ENCODE data around the gene PAX9. TPM values are rescaled to one million over a fixed set of nuclear protein-coding genes. Genes with fewer than 3 reads are reported as not detected.

PAX9 gene
- polyA plus RNA-seq, 3 donors = 0.17 to 0.30 (median 0.27) TPM

Other genes starting within 250 kb of the PAX9 start
- not detected for gene NKX2-1, start 141.6 kb upstream of the PAX9 start, polyA plus RNA-seq (ENCODE audit: insufficient read length in 3 of 3)
- not detected for gene NKX2-8, start 79.2 kb upstream of the PAX9 start, polyA plus RNA-seq (ENCODE audit: insufficient read length in 3 of 3)